Suppressor macrophage treated with lipopolysaccharide for 1 hour (primary cell): Measurements from ENCODE around the gene FRMD4A.
"Not testable (repeated sequence)": the region's sequence is repeated elsewhere in the genome, so short reads cannot be mapped to it uniquely, and the experiment has no call there.

ENCODE experiments used
- DNase-seq, 3 donors: peaks; one replicate each; pipeline ENCODE4 v3.0.0-alpha.2; 2020 to 2022

Gene FRMD4A

GRCh38 chr10:13770760-13771493 lies 559.8 kb downstream of the FRMD4A start:
- no peak for DNase-seq

GRCh38 chr10:13769946-13770345 lies 560.8 kb downstream of the FRMD4A start:
- DNase-seq, result peak; percentile 16 to 50 (median 28)

- DNase-seq, result no peak
Observed at GRCh38 chr10:13767676-13768178, 563.0 kb downstream of the FRMD4A start.

GRCh38 chr10:13767148-13767547 lies 563.6 kb downstream of the FRMD4A start:
- DNase-seq, result not testable (repeated sequence)

- DNase-seq, result no peak
Observed at GRCh38 chr10:13765641-13766341, 564.9 kb downstream of the FRMD4A start.

GRCh38 chr10:13761490-13762091 lies 569.1 kb downstream of the FRMD4A start:
- DNase-seq, result no peak

- DNase-seq, result no peak
Observed at GRCh38 chr10:13759168-13759567, 571.6 kb downstream of the FRMD4A start.

- no peak for DNase-seq
Observed at GRCh38 chr10:13758756-13759155, 572.0 kb downstream of the FRMD4A start.

- no peak for DNase-seq
Observed at GRCh38 chr10:13758312-13758711, 572.4 kb downstream of the FRMD4A start.

GRCh38 chr10:13754277-13754676 lies 576.4 kb downstream of the FRMD4A start:
- DNase-seq, result no peak

GRCh38 chr10:13751191-13751764 lies 579.4 kb downstream of the FRMD4A start:
- no peak for DNase-seq

- DNase-seq, result no peak
Observed at GRCh38 chr10:13750299-13751190, 580.2 kb downstream of the FRMD4A start.

GRCh38 chr10:13745271-13745670 lies 585.5 kb downstream of the FRMD4A start:
- no peak for DNase-seq

GRCh38 chr10:13743963-13744362 lies 586.8 kb downstream of the FRMD4A start:
- no peak for DNase-seq

- peak in 1 of 3 donors; percentile 19 for DNase-seq
Observed at GRCh38 chr10:13743101-13743693, 587.5 kb downstream of the FRMD4A start.

- no peak for DNase-seq
Observed at GRCh38 chr10:13741438-13741837, 589.3 kb downstream of the FRMD4A start.

- DNase-seq, result no peak
Observed at GRCh38 chr10:13740461-13740860, 590.3 kb downstream of the FRMD4A start.

GRCh38 chr10:13739183-13739582 lies 591.5 kb downstream of the FRMD4A start:
- DNase-seq, result no peak

- no peak for DNase-seq
Observed at GRCh38 chr10:13736506-13736905, 594.2 kb downstream of the FRMD4A start.

GRCh38 chr10:13734151-13734550 lies 596.6 kb downstream of the FRMD4A start:
- no peak for DNase-seq

- no peak for DNase-seq
Observed at GRCh38 chr10:13733071-13733470, 597.7 kb downstream of the FRMD4A start.

GRCh38 chr10:13732465-13732881 lies 598.3 kb downstream of the FRMD4A start:
- DNase-seq, result no peak
